HG03095 (cell line): Measurements from ENCODE around the gene DAPK1.

Source experiments
- ATAC-seq: cut with Tn5 transposase; IDR thresholded peaks from one replicate; pipeline ENCODE4 v1.9.1; 2021; ENCODE audit warnings: moderate library complexity; ENCODE audit not compliant: unreplicated experiment

The DAPK1 gene

DNA sequence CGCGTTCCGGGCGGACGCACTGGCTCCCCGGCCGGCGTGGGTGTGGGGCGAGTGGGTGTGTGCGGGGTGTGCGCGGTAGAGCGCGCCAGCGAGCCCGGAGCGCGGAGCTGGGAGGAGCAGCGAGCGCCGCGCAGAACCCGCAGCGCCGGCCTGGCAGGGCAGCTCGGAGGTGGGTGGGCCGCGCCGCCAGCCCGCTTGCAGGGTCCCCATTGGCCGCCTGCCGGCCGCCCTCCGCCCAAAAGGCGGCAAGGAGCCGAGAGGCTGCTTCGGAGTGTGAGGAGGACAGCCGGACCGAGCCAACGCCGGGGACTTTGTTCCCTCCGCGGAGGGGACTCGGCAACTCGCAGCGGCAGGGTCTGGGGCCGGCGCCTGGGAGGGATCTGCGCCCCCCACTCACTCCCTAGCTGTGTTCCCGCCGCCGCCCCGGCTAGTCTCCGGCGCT is at the start of gene DAPK1:
TSS of gene DAPK1 (plus strand) at position 264 of the 442 bp plus-strand sequence. CDS start 1,211 bp downstream, outside the sequence.
- ATAC-seq = no peak

- no peak for ATAC-seq
These were observed 46.5 kb upstream of the DAPK1 start for GRCh38 chr9:87451149-87451548.

- no peak for ATAC-seq
These were observed 42.3 kb upstream of the DAPK1 start for GRCh38 chr9:87455407-87455806.

GRCh38 chr9:87461256-87461655 is 36.4 kb upstream of the DAPK1 start:
- ATAC-seq = no peak

DNA sequence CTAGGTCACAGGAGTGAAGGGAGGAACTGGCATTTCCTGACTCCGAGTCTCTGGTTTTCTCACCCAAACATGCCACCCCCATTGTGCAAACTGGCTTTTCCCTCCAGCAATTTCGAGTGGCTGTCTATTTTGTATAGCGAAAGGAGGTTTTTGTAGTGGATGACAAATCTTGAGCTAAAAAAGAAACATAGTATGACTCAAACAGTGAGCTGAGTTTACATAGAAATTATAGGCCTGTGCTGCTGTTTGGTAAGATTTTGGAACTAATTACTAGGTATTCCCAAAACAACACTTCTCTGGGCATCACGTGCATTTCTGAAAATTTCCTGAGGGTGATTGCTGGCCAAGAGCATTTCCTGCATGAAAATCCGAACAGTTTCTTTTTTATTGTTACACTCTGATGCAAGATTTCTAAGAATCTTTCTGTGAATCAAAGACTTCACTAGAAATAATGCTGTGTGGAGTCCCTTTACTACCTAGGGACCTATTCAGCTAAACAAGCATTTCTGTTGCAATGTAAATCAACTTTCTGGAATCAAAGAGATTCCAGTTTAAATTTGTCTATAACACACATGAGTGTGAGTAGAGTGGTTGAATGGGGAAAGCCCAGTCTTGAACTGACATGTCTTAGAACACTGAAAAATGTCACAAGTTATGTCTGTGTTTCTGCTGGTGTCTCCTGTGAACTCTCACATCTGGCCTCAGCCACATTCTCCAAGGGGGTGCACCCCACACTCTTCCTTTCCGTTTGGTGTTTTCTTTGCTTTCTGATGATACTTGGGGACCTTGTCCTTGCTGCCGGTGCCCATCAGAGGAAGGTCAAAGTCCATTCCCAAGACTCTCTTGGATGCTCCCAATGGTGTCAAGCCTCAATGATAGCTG is 33.3 kb upstream of the DAPK1 start:
- peak; percentile 70 for ATAC-seq

- ATAC-seq = no peak
These were observed 32.7 kb upstream of the DAPK1 start for GRCh38 chr9:87464992-87465378.

- ATAC-seq = no peak
These were observed 31.9 kb upstream of the DAPK1 start for GRCh38 chr9:87465816-87466215.

- no peak for ATAC-seq
These were observed 30.5 kb upstream of the DAPK1 start for GRCh38 chr9:87467187-87467586.

DNA sequence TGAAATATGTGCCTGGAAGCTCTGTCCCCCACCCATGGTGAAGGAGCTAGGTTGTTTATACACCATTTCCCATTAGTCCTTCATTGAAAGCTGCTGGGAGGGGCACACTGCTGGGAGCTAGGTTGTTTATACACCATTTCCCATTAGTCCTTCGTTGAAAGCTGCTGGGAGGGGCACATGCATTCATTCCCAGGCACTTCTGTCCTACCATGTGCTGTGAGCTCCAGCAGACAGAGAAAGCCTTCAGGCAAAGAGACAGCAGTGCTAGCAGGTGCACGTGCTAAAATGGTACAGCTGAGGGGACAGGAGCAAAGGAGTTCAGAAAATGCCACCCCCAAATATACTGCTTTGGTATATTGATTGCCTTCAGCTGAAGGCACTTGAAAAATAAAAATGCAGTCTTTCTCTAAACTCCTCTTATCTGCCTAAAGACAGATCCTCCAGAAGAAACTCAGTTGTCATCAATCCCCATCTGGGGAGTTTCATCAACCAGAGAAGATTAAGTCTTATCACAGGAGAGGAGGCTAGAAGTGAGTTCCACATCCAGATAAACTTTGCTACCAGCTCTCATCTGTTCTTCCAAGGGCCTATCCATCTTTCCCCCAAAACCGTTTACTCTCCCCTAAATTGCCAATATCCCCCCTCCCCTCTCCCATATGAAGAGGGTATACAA is 27.7 kb upstream of the DAPK1 start:
- no peak for ATAC-seq

DNA sequence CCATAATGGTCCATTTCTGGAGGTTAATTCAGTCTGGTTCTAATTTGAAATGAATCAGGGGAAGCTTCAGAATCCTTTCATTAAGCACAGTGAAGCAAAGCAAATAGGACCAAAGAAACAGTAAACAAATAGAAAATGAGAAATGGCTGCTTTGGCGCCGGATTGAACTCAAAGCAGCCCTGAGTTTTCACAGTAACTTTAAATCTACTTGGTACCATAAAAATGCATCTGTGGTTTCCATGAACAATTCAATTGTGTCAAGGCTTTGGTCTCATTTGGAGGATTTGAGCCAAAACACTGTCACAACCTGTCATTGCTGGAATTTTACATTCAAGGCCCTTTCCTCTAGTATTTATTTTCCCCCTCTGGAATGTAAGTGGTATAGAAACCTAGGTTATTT is 25.9 kb upstream of the DAPK1 start:
- ATAC-seq = no peak

DNA sequence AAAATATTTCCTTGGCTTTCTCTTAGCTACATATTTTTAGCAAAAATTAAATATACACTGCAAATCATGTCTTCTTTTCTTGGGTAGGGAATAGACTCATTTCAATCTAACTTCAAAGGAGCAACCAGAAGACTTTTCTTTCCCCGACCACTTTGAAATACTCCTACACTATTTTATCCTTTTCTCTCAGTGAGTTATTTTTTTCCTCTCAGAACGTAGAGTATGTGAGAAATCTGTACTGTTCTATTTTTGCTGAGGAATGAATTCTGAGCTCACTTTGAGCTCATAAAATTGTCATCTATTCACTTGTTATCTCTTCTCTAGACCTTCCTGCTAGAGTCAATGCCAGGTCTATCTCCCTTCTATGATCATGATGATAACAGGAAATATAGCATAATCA is 22.2 kb upstream of the DAPK1 start:
- ATAC-seq = no peak

DNA sequence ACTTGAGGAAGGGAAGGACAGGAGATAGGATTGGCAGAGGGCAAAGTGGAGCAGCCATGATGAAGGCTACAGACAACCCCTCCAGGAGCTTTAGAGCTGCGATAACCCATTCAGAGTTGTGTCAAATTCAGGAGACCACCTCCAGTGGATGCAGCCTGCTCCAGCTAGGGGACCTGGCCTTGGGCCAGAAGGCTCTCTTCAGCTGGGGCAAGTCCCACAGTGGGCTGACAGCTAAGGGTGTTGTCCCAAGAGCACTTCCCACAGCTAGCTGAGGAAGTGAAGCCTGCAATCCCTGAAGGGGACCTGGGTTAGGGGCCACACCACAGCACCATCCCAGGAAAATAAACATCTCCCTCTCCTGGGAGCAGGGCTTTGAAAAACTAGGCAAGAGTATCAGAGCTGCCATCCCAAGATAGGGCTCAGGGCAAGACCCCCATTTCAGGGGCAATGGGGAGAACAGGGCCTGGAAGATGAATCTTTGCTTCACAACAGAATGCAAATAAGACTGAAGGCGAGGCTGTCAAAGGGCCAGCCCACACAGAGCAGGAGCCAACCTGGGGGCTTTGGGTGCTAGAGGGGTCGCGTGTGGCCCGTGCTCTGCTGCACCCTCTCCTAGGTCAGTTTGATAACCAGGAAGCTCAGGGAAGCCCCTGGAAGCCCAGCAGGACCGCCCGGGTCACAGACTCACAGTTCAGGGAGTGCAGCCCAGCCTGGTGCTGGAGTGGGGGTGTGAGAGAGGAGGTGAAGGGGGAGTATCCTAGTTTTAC is 19.3 kb upstream of the DAPK1 start:
- no peak for ATAC-seq

DNA sequence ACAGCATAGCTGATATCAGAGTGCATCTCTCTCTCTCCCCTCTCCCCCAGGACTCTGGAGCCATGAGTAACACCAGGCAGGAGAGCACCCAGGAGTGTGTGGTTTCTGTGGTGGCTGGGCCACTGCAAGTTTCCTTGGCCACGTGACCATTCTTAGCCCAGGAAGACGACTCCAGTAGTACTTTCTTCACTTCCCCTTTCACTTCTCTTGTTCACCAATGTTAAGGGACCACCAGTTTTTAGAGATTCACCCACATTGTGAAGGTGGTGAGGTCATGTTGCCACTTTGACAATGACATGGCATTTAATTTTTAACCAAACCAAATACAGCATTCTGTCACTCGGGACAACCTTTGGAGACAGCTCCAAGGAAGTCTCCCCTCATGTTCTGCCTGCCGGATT is 17.9 kb upstream of the DAPK1 start:
- peak; percentile 85 for ATAC-seq

- ATAC-seq = no peak
These were observed 15.5 kb upstream of the DAPK1 start for GRCh38 chr9:87481890-87482855.

DNA sequence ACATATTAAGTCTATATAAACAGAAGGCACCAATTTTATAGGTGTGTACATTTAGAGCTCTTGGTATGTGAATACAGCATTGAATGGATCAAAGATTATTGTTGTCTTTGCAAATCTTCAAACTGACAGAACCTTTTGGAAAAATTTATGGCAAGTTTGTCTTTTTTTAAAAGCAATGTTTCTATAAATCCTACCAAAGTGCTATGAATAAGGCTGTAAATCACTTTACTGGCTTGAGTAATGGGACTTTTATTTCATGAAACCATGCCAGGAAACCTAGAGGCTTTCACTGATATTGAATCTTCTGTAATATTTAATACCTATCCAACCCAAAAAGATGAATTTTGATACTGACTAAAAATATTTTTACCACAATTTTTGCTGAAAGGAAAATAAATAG is 7.4 kb upstream of the DAPK1 start:
- ATAC-seq = no peak

- ATAC-seq = no peak
These were observed 6.8 kb upstream of the DAPK1 start for GRCh38 chr9:87490907-87491306.

DNA sequence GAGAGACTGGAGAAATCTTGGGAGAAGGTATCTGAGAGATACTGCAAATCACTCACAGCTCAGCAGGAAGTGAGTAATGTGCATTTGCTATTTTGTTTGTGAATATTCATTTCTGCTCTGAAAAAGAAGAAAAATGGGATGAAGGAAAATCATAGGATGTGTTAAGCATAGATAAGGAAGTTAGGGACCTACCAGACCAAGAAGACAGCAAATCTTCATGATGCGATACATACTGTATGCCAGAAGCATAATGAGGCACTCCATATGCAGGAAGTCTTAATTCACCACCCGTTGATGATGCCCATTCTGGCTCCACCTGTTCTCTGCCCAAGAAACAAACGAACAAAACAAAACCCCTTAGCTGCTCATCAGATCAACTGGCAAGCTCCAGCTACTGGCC is 6.1 kb upstream of the DAPK1 start:
- no peak for ATAC-seq

DNA sequence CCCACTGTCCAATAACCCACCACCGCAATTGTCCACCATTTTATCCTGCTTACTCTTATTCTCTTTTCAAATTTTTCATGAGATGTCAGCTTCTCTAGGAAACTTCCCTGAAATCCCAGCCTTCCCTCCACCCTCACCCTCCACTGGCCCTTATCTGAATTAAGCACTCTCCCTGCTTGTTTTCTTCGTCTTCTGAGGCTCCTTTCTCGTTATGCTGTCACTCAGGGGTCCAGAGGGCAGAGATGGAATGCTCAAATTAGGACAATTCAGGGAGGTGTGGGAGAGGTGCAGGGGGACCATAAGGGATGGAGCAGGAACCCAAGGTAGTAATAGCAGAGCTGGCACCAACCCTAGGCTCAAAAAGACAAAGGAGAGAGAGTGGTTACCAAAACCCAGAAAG is 5.0 kb upstream of the DAPK1 start:
- ATAC-seq = no peak

GRCh38 chr9:87494970-87495471 is 2.6 kb upstream of the DAPK1 start:
- ATAC-seq = no peak

- no peak for ATAC-seq
These were observed 525 bp upstream of the DAPK1 start for GRCh38 chr9:87497080-87497603.
